HT-29 (cell line): Measurements from ENCODE around the gene HPRT1. TPM values are rescaled to one million over a fixed set of nuclear protein-coding genes. Genes with fewer than 3 reads are reported as not detected.
"Not testable (repeated sequence)": the region's sequence is repeated elsewhere in the genome, so short reads cannot be mapped to it uniquely, and the experiment has no call there.

ENCODE experiments used
- DNase-seq: peaks from one replicate; pipeline ENCODE4 v3.0.0-alpha.2; 2015; ENCODE audit warnings: low spot score
- total RNA-seq: library from RNA; depleted of rRNA; stranded (reverse); fragments of >200 nt; shearing (Covaris generic); gene quantifications from 2 replicates; pipeline ENCODE4 v1.2.3, GENCODE V29; 2014; rRNA removed

The HPRT1 gene, protein sequence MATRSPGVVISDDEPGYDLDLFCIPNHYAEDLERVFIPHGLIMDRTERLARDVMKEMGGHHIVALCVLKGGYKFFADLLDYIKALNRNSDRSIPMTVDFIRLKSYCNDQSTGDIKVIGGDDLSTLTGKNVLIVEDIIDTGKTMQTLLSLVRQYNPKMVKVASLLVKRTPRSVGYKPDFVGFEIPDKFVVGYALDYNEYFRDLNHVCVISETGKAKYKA
- total RNA-seq: 7.2 and 8.8 TPM in 2 replicates

- DNase-seq: peak; percentile 78
Measured at GRCh38 chrX:134460005-134460861, at the start of gene HPRT1. HPRT1 (plus strand) TSS chrX:134460165; CDS start chrX:134460312, 147 bp downstream.

DNA sequence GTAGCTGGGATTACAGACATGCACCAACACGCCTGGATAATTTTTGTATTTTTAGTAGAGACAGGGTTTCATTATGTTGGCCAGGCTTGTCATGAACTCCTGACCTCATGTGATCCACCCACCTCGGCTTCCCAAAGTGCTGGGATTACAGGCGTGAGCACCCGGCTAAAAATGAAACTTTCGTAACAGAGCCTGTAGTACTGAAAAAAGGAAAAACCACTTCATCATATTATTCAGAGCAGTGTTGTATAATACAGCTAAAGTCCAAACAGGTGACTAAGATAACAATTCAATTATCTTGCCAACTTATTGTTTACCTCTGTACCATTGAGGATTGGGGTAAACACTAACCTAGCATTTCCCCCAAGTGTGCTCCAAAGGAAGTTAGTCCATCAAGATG lies 43.9 kb upstream of the HPRT1 start:
- DNase-seq: no peak

DNA sequence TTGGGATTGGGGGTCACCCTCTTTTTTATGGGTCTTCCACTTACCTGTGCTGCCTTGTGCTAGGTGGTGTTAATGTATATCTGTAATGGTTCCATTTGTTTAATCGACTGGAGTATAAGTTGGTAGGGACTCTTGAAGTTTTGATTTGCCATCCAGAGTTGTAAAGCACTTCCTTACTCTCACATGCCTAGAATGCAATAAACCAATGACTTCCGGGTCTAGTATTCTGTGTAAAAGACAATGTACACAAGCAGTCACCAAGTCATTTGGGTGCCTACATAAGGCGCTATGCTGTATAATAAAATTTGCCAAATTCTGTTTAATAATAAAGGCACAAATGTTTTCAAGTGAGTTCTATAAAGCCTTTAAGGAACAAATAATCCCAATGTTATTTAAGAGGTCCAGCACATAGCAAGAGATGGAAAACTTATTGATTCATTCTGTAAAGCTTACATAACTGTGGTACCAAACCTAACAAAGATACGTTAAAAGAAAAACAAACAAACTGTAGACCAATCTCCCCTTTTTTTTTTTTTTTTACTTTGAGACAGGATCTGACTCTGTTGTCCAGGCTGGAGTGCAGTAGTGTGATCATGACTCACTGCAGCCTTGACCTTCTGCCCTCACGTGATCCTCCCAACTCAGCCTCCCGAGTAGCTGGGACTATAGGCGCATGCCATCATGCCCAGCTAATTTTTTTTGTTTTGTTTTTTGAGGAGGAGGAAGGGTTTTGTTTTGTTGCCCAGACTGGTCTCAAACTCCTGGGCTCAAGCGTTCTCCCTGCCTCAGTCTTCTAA lies 41.5 kb upstream of the HPRT1 start:
- DNase-seq: no peak

DNA sequence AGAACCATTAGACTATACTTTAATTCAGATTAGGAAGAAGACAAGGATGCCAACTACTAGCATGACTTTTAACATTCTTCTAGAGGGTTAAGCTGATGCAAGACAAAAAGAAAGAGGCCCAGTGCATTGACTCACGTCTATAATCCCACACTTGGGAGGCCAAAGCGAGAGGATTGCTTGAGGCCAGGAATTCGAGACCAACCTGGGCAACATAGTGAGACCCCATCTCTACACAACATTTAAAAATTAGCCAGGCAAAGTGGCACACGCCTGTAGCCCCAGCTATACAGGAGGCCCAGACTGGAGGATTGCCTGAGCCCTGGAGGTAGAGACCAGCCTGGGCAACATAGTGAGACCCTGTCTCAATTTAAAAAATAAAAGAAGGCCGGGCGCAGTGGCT lies 40.2 kb upstream of the HPRT1 start:
- DNase-seq: no peak

DNA sequence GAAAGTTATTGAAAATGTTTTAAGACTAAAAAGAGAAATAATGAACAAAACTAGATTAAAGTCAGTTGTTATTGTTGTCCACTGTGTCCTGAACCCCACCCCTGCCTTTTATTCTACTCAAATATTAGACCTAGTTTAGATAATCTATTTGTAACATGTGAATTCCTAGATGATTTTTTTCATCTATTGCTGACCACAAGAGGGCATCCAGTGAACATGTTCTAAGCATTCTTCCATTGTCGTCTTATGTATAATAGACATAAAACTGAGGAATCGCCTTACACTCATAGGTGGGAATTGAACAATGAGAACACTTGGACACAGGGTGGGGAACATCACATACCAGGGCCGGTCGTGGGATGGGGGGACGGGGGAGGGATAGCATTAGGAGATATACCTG lies 36.4 kb upstream of the HPRT1 start:
- peak; percentile 32 for DNase-seq

- no peak for DNase-seq
Measured at GRCh38 chrX:134426281-134426680, 33.7 kb upstream of the HPRT1 start.

DNA sequence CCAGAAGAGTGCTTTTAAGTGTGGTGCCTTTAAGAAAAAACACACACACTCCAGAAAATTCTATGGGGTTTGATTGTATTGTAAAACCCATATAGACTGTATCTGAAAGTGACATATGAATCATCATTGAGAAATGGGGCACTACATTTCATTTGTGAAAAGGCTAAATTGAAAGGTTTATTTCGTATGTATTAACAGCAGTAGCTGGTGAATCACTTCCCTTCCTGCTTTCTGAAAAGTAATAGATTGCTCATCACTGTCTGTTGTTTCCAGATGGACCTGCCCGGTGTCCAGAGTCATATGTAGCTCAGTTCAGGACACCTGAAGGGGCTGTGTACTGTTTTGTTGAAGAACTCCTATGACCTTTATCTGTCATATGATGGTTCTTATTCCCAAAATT lies 28.1 kb upstream of the HPRT1 start:
- no peak for DNase-seq

GRCh38 chrX:134435894-134436293 lies 24.1 kb upstream of the HPRT1 start:
- no peak for DNase-seq

- DNase-seq: no peak
Measured at GRCh38 chrX:134443020-134443419, 16.9 kb upstream of the HPRT1 start.

DNA sequence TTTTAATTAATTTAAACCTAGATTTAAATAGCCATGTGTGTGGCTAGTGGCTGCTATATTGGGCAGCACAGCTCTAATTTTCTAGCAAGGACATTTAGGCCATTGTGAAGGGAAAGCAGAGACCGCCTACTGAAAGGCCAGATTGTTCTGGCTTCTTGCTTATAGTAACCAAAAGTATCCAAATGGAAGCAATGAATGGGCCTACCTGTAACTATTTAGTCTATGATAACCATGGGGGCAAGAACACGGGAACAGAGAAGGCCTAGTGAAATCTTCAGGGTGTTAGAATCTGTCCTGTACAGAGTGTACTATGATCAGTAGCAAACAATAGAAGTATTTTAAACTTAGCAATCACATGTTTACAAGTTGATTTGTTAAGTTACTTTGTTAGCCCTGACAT lies 16.5 kb upstream of the HPRT1 start:
- DNase-seq: no peak

DNA sequence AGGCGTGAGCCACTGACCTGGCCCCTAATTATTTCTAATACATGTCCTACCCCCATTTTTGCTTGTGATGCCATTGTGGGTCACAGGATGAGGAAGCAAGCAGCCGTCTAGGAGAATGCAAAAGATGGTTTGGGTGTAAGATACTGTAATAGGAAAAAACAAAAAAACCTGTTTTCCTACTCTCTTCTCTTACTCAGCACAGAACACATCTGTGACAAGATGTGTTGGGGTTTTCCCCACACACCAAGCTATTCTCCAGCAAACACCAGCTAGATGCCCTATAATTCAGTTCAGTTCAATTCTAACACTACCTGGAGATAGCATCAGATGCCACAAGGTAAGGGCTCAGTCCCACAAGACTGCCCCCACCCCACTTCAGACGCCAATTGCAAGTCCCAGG lies 15.3 kb upstream of the HPRT1 start:
- DNase-seq: no peak

DNA sequence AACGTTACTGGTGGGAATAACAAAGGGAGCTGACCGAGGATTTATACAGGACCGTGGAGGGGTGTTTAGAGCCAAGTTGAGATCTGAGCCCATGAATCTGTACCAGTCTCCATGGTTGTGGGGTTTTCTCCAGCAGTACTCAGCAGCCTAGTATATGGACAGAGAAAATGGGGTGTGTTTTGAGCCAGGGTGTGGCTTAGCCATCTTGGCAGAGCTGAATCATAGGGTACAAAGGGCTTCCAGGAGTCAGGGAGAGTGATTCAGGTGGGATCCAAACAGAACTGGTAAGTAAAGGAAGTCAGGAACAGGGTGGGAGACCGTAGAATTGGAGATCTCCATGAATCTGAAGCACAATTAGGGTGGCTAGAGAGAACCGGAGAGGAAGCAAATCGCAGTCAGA lies 7.4 kb upstream of the HPRT1 start:
- DNase-seq: no peak

- DNase-seq: no peak
Measured at GRCh38 chrX:134453631-134454030, 6.3 kb upstream of the HPRT1 start.

- DNase-seq: no peak
Measured at GRCh38 chrX:134454506-134454905, 5.5 kb upstream of the HPRT1 start.

GRCh38 chrX:134457708-134458107 lies 2.3 kb upstream of the HPRT1 start:
- DNase-seq: no peak

DNA sequence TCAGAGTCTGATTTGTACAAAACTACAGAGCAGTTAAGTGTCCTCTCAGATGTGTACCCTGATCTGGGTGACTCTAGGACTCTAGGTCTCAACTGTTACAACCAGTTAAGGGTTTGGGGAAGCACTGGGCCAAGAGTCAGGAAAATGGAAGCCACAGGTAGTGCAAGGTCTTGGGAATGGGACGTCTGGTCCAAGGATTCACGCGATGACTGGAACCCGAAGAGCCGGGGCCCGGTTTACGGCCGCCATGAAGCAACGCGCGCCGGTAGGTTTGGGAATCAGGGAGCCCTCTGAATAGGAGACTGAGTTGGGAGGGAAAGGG lies 321 bp upstream of the HPRT1 start:
- DNase-seq: no peak

DNA sequence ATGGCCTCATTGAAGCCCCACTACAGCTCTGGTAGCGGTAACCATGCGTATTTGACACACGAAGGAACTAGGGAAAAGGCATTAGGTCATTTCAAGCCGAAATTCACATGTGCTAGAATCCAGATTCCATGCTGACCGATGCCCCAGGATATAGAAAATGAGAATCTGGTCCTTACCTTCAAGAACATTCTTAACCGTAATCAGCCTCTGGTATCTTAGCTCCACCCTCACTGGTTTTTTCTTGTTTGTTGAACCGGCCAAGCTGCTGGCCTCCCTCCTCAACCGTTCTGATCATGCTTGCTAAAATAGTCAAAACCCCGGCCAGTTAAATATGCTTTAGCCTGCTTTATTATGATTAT lies 876 bp downstream of the HPRT1 start:
- peak; percentile 52 for DNase-seq

DNA sequence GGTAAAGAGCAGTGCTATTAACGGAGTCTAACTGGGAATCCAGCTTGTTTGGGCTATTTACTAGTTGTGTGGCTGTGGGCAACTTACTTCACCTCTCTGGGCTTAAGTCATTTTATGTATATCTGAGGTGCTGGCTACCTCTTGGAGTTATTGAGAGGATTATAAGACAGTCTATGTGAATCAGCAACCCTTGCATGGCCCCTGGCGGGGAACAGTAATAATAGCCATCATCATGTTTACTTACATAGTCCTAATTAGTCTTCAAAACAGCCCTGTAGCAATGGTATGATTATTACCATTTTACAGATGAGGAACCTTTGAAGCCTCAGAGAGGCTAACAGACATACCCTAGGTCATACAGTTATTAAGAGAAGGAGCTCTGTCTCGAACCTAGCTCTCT lies 1.5 kb downstream of the HPRT1 start:
- DNase-seq: no peak

GRCh38 chrX:134462927-134463326 lies 3.0 kb downstream of the HPRT1 start:
- no peak for DNase-seq

- DNase-seq: not testable (repeated sequence)
Measured at GRCh38 chrX:134464453-134464852, 4.5 kb downstream of the HPRT1 start.

GRCh38 chrX:134469486-134469885 lies 9.5 kb downstream of the HPRT1 start:
- DNase-seq: no peak

DNA sequence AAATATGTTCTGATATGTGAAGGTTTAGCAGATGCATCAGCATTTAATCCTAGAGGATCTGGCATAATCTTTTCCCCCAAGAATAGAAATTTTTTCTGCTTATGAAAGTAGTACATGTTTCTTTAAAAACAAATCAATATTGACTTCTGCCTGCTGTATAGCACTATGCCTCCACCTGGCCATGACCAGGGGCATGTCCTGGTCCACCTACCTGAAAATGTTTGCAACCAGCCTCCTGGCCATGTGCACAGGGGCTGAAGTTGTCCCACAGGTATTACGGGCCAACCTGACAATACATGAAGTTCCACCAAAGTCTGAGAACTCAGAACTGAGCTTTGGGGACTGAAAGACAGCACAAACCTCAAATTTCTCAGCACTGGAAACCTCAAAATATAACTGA lies 10.0 kb downstream of the HPRT1 start:
- DNase-seq: no peak

- DNase-seq: no peak
Measured at GRCh38 chrX:134472041-134472440, 12.1 kb downstream of the HPRT1 start.
